Measurements from ENCODE around the gene PRKAR2B.
"Not testable (repeated sequence)": the region's sequence is repeated elsewhere in the genome, so short reads cannot be mapped to it uniquely, and the experiment has no call there.

The PRKAR2B gene

GRCh38 chr7:107123392-107123791, 78.9 kb downstream of the PRKAR2B start:
- DNase-seq = no peak

DNA sequence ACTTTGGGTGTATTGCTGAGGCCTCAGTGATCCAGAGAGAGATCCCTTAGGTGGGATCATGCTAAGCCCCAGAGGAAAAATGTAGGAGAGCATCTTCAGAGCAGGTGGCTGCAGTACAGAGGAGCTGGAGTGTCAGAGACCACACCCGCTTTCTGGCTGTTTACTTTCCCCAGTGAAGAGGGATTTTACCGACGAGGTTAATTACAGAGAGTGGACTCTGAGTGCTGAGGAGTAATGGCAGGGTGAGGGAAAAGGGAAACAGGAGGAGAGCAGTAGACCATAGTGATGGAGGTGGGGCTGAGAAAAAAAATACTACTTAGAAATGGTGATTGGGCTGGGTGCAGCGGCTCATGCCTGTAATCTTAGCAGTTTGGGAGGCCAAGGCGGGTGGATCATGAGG, 81.0 kb downstream of the PRKAR2B start:
- DNase-seq = peak; percentile 94

- DNase-seq = no peak
Measured at GRCh38 chr7:107128217-107128616, 83.7 kb downstream of the PRKAR2B start.

GRCh38 chr7:107128748-107129147, 84.2 kb downstream of the PRKAR2B start:
- no peak for DNase-seq

DNA sequence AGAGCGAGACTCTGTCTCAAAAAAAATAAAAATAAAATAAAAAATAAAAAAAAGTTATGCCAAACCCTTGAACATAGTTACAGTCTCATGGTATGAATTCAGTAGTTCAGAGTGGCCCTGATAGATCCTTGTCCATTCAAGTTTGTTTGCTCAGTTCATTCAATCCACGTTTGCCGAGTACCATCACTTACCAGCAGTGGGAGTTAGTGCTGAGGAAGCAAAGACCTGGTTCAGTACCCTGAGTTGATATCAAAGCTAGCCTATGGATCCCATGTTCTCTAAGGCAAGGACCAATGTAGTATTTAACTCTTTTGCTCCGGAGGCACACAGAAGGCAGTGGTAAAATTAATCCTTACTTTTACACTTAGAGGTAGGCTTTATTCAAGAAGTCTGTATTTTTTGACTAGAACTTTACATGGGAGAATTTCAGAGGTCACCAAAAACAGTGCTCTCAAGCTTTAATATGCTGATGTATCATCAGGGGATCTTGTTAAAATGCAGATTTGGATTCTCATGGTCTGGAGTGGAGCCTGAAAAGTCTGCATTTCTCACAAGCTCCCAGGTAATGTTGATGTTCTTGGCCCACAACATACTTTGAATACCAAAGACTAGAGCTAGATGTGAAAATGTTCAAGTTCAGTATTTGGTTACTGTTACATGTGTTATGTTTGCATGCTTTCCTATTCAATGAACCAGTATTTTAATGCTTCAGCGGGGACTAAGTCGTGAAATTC, 86.1 kb downstream of the PRKAR2B start:
- no peak for DNase-seq

GRCh38 chr7:107133396-107133795, 88.9 kb downstream of the PRKAR2B start:
- DNase-seq = no peak

DNA sequence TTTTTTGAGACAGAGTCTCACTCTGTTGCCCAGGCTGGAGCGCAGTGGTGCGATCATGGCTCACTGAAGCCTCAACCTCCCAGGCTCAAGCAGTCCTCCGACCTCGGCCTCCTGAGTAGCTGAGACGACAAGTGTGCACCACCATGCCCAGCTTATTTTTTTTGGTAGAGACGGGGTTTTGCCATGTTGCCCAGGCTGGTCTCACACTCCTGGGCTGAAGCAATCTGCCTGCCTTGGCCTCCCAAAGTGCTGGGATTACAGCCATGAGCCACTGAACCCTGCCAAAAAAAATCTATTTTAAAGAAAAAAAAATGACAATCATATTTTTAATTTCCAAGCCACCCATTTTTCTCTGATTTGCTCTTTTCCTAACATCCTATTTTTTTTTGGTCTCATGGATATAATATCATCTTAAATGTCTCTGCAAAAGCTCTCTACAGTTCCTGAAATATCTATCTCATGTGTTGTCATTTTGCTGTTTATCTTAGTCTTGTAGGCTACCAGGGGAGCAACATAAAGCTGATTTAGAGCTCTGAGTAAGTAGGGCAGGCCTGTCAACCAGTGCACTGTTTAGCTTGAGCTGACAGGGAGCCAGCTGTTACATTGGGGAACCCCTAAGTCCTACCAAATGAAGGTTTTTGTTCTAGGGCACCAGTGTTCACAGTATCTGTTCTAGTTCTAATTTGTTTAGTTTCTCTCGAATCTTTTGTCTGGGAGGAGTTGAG, 94.4 kb downstream of the PRKAR2B start:
- no peak for DNase-seq

- DNase-seq = not testable (repeated sequence)
Measured at GRCh38 chr7:107143875-107144274, 99.4 kb downstream of the PRKAR2B start.

DNA sequence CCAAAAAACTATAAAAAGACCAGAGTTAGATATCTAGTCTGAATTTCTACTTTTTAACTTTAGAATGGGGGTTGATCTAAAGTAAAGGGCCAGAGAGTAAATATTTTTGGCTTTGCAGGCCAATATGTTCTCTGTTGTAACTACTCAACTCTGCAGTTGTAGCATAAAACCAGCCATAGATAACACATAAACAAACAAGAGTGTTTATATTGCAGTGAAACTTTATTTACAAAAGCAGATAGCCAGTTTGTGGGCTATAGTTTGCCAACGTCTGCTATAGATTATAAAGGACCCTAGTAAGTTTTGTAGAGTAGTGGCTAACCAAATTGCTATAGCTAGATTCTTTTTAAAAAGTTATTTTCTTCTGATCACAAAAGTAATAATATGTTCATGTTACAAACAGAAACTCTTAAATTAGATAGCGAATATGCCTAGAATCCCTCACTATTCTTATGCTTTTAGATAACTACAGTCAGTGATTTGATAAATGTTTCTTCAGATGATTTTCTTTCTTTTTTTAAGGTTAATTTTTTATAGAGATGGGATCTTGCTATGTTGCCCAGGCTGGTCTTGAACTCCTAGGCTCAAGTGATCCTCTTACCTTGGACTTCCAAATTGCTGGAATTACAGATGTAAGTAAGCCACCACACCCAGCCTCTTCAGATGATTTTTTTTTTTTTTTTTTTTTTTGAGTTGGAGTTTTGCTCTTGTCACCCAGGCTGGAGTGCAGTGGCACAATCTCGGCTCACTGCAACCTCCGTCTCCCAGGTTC, 100.7 kb downstream of the PRKAR2B start:
- DNase-seq = no peak

DNA sequence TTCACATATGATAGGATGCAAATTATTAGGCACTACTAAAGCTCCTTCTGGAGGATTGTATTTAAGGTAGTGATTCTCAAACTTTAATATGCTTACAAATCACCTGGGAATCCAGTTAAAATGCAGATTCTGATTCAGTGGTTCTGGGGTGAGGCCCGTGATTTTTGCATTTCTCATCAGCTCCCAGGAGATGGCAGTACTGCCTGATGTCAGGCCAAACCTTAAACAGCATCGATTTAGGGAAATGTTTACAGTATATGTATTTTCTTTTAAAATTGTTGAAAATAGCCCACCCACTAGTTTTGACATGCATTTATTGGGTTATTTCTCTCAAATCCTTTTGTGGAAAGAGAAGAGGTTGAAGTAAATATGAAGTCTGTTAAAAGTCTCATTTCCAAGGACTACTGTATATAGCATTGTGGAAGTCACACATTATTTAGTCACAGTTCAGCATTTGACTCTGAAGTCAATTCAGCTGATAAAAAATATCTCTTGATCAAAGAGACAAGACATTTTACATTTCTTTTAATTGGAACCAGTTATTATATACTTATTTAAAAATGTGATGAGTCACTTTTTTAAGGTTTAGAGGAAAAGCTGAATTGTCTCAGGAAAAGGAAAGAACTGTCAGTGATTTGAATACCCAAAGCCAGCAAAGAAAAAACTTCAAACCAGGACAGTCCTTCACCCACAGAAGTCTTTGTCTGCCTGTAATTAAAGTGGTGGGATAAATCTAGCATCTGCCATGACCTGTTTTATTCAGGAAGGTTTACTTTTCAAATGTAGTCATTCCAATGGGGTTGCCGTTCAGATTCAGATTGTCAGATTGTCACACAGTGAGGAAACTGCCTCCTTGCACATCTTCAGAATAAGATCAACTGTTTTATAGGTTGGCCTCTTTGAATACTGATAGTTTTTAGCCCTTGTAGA, 103.2 kb downstream of the PRKAR2B start:
- DNase-seq = no peak

GRCh38 chr7:107148721-107149120, 104.2 kb downstream of the PRKAR2B start:
- no peak for DNase-seq

- no peak for DNase-seq
Measured at GRCh38 chr7:107149863-107150262, 105.4 kb downstream of the PRKAR2B start.

DNA sequence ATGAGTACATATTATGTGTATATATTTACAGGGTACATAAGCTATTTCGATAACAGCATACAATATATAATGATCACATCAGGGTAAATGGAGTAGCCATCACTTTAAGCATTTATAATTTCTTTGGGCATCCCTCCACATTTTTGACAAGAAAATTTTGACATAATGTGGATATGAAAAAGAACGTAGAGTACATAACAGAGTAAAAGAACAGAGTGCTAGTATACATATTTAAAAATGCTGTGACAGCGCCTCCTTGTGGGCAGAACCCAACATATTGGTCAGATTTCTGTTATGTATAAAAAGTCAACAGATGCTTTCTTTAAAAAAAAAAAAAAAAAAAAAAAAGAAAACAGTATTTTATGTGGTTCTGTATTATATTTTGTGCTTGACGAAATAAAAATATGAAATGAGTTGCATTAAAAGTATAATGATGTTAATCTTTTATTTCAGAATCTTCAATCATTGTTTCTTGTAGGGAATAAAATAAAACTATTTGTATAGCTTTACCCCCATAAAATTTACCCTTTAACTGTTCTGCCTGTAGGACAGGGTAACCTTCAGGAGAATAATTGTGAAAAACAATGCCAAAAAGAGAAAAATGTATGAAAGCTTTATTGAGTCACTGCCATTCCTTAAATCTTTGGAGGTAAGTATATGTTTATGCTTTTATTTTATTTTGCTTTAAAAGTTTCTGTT, 106.0 kb downstream of the PRKAR2B start:
- DNase-seq = peak; percentile 56

- no peak for DNase-seq
Measured at GRCh38 chr7:107151538-107151937, 107.0 kb downstream of the PRKAR2B start.

DNA sequence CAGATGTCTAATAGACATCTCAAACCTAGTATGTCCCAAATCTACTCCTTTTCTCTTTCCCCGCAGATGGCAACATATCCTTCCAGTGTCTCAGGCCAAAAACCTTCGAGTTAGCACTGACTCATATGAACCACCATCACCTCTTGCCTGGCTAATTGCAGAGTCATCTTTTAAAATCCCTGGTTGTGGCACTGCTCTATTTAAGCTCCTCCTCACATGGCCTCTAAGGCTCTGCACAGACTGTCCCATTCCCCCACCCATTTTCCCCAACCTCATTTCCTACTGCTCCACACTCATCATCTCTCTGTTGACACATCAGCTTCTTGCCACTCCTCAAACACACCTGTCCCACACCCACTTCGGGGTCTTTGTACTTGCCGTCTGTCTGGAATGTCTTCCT, 107.5 kb downstream of the PRKAR2B start:
- no peak for DNase-seq

DNA sequence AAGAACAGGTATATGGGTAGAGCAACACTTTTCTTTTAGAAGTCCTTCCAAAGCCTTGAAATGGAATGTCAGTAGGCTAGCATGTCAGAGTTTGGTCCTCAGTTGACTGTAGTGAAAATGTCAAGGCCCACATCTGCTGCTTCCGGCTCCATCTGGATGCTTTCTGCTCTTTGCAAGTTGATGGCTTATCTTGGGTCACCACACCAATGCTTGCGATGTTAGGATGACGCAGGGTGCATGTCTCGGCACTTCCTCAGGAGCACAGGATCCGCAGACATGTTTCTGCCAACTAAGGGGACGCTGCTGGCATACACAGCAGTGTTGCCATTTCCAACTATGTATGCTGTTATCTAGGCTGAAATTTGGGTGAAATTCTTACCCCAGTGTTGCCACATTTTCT, 110.3 kb downstream of the PRKAR2B start:
- no peak for DNase-seq

DNA sequence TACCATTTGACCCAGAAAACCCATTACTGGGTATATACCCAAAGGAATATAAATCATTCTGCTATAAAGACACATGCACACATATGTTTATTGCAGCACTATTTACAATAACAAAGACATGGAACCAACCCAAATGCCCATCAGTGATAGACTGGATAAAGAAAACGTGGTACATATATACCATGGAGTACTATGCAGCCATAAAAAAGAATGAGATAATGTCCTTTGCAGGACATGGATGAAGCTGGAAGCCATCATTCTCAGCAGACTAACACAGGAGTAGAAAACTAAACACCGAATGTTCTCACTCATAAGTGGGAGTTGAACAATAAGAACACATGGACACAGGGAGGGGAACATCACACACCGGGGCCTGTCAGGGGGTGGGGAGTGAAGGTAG, 111.2 kb downstream of the PRKAR2B start:
- DNase-seq = not testable (repeated sequence)

GRCh38 chr7:107157091-107157490, 112.6 kb downstream of the PRKAR2B start:
- DNase-seq = no peak

DNA sequence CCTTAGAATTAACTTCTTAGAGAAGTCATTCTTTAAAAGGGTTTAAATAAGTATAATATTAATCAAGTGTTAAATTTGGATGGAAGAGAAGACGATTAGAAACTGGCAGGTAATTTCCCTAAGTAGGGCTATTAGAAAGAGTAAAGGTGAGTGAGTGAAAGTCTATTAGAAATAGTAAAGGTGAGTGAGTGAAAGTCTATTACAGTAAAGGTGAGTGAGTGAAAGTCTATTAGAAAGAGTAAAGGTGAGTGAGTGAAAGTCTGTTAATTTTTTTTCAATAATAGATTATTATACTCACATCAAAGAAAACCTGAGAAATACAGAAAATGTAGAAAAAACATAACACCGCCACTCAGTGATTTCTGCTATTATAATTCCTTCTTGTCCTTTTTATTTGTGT, 113.5 kb downstream of the PRKAR2B start:
- DNase-seq = no peak

DNA sequence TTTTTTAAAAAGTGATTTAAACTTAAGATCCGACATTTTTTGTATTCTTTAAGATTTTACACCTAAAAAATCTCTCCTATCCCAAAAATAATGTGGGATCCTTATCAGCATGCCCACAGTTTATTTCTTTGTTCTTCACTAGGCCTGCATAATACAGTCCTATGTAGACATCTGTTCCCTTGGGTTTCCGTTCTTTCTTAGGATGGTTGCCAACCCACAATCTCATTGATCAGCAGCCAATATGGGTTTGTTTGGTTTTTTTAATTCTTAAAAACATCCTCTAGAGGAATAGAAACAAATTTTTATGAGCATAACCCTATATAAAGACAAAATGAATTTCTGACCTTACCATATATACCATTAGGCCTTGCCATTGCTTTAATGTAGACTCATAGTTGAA, 115.9 kb downstream of the PRKAR2B start:
- no peak for DNase-seq

- no peak for DNase-seq
Measured at GRCh38 chr7:107161415-107161814, 116.9 kb downstream of the PRKAR2B start.

- no peak for DNase-seq
Measured at GRCh38 chr7:107162475-107162874, 118.0 kb downstream of the PRKAR2B start.
